ENCODE results near the gene ARHGAP20.

The ARHGAP20 gene

GRCh38 chr11:110711448-110711775 is 825 bp downstream of the ARHGAP20 start:
- no peak overlapping the region for H3K4me3 ChIP-seq (IDR thresholded peaks at IDR 0.05; ENCODE audit: insufficient read depth, low read depth, low read length)
- H3K4me2 ChIP-seq = peak overlapping the region; percentile 42; the same call in 1 of the 2 replicates
- no peaks in the 10 kb centered on the region for H4K20me1 ChIP-seq (ENCODE audit: insufficient read depth)
- TF ChIP-seq CTCF (conservative IDR thresholded peaks at IDR 0.05; ENCODE audit: low read depth, low read length) = no peak
- H3K9ac ChIP-seq = no peak overlapping the region; the same call in 1 of the 2 replicates
- H3K79me2 ChIP-seq (ENCODE audit: insufficient read depth, low read depth) = no peaks in the 10 kb centered on the region
- no peaks in the 10 kb centered on the region for H3K27me3 ChIP-seq (ENCODE audit: insufficient read depth, low read depth)
- peak overlapping the region; percentile 75 for H2AFZ ChIP-seq (ENCODE audit: low read depth)
- no peaks in the 10 kb centered on the region for H3K4me1 ChIP-seq (ENCODE audit: low read depth, poor library complexity, severe bottlenecking)
- H3K36me3 ChIP-seq (ENCODE audit: insufficient read depth) = no peaks in the 10 kb centered on the region
- H3K27ac ChIP-seq = no peak overlapping the region

GRCh38 chr11:110710628-110711381 is 1.4 kb downstream of the ARHGAP20 start:
- H3K27me3 ChIP-seq (ENCODE audit: insufficient read depth, low read depth) = no peaks in the 10 kb centered on the region
- no peaks in the 10 kb centered on the region for H3K36me3 ChIP-seq (ENCODE audit: insufficient read depth)
- H3K4me2 ChIP-seq = no peak overlapping the region
- TF ChIP-seq CTCF (conservative IDR thresholded peaks at IDR 0.05; ENCODE audit: low read depth, low read length) = no peak
- no peak overlapping the region for H3K4me3 ChIP-seq (IDR thresholded peaks at IDR 0.05; ENCODE audit: insufficient read depth, low read depth, low read length)
- no peaks in the 10 kb centered on the region for H3K4me1 ChIP-seq (ENCODE audit: low read depth, poor library complexity, severe bottlenecking)
- no peaks in the 10 kb centered on the region for H3K79me2 ChIP-seq (ENCODE audit: insufficient read depth, low read depth)
- no peak overlapping the region for H3K27ac ChIP-seq
- H2AFZ ChIP-seq (ENCODE audit: low read depth) = no peak overlapping the region
- no peaks in the 10 kb centered on the region for H4K20me1 ChIP-seq (ENCODE audit: insufficient read depth)
- no peak overlapping the region for H3K9ac ChIP-seq

GRCh38 chr11:110704210-110704864 is 7.9 kb downstream of the ARHGAP20 start:
- H3K4me3 ChIP-seq (IDR thresholded peaks at IDR 0.05; ENCODE audit: insufficient read depth, low read depth, low read length) = no peak overlapping the region
- no peak overlapping the region for H3K9ac ChIP-seq
- H3K4me1 ChIP-seq (ENCODE audit: low read depth, poor library complexity, severe bottlenecking) = no peaks in the 10 kb centered on the region
- no peak overlapping the region for H2AFZ ChIP-seq (ENCODE audit: low read depth)
- no peaks in the 10 kb centered on the region for H4K20me1 ChIP-seq (ENCODE audit: insufficient read depth)
- H3K27me3 ChIP-seq (ENCODE audit: insufficient read depth, low read depth) = no peaks in the 10 kb centered on the region
- H3K4me2 ChIP-seq = no peak overlapping the region
- no peaks in the 10 kb centered on the region for H3K36me3 ChIP-seq (ENCODE audit: insufficient read depth)
- H3K79me2 ChIP-seq (ENCODE audit: insufficient read depth, low read depth) = no peaks in the 10 kb centered on the region
- H3K27ac ChIP-seq = no peak overlapping the region
- TF ChIP-seq CTCF (conservative IDR thresholded peaks at IDR 0.05; ENCODE audit: low read depth, low read length) = no peak

- Histone ChIP-seq H3K36me3 (ENCODE audit: insufficient read depth) (no peaks in the 10 kb centered on the region), H2AFZ (ENCODE audit: low read depth) (no peak overlapping the region)
- TF ChIP-seq CTCF (conservative IDR thresholded peaks at IDR 0.05; ENCODE audit: low read depth, low read length) = no peak
Observed at GRCh38 chr11:110691926-110692325, 20.3 kb downstream of the ARHGAP20 start.

More at GRCh38 chr11:110691926-110692325, 20.3 kb downstream of the ARHGAP20 start:
- no peaks in the 10 kb centered on the region for H3K79me2 ChIP-seq (ENCODE audit: insufficient read depth, low read depth)
- H4K20me1 ChIP-seq (ENCODE audit: insufficient read depth) = no peaks in the 10 kb centered on the region
- no peak overlapping the region for H3K4me3 ChIP-seq (IDR thresholded peaks at IDR 0.05; ENCODE audit: insufficient read depth, low read depth, low read length)
- no peak overlapping the region for H3K27ac ChIP-seq
- no peak overlapping the region for H3K4me2 ChIP-seq
- no peak overlapping the region for H3K9ac ChIP-seq
- no peaks in the 10 kb centered on the region for H3K27me3 ChIP-seq (ENCODE audit: insufficient read depth, low read depth)
- no peaks in the 10 kb centered on the region for H3K4me1 ChIP-seq (ENCODE audit: low read depth, poor library complexity, severe bottlenecking)
